Neuron (in vitro differentiated cells): ENCODE results near the gene MYDGF.
"Not testable (repeated sequence)": the region's sequence is repeated elsewhere in the genome, so short reads cannot be mapped to it uniquely, and the experiment has no call there.

Experiments
- H2AFZ ChIP-seq: one replicate; pipeline ENCODE4 v1.6.1; 2013; ENCODE audit warnings: low read depth, mild to moderate bottlenecking, inconsistent platforms, low read length, moderate library complexity
- H3K27me3 ChIP-seq: one replicate; pipeline ENCODE4 v1.6.1; 2013; ENCODE audit warnings: low read length; ENCODE audit not compliant: insufficient read depth
- H3K36me3 ChIP-seq: one replicate; pipeline ENCODE4 v1.6.1; 2013; ENCODE audit warnings: low read length; ENCODE audit not compliant: insufficient read depth
- H3K4me1 ChIP-seq: one replicate; pipeline ENCODE4 v1.6.1; 2013; ENCODE audit warnings: low read length; ENCODE audit not compliant: insufficient read depth
- H3K4me3 ChIP-seq: 2 replicates; pipeline ENCODE4 v1.5.1; 2013; ENCODE audit warnings: mild to moderate bottlenecking, low read length, moderate library complexity
- H3K9me3 ChIP-seq: one replicate; pipeline ENCODE4 v1.6.1; 2013; ENCODE audit warnings: low read length

The MYDGF gene

DNA sequence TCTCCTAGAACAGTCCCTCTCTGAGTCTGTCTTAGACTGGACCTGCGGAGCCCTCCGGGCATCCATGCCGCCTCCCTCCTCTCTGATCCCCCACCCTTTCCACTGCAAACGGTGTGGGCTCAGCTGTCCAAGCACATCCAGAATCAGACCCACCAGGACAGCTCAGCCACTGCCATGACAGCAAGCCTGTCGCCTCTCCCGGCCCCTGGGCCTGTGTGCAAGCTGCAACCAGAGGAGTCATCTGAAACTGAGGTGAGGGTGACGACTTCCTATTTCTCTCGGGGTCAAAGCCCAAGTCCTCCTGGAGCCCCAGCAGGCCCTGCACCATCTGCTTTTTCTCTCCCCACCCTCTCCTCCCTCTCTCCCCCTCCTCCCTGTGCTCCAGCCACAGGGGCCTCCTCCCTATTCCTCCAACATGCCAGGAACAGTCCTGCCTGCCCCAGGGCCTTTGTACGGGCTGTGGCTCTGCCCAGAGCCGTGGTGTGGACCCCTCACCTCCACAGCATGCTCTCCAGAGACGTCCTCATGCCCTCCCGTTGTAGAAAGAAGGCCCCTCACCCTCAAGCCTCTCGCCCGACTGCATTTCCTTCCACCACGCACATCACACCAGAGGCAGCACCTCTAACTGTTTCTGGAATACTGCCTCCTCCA lies 23.5 kb upstream of the MYDGF start:
- no peak overlapping the region for H2AFZ ChIP-seq
- H3K9me3 ChIP-seq, result no peaks in the 10 kb centered on the region
- H3K36me3 ChIP-seq, result peaks cover 72% of the 10 kb centered on the region
- no peak overlapping the region for H3K4me3 ChIP-seq
- H3K27me3 ChIP-seq, result no peaks in the 10 kb centered on the region
- H3K4me1 ChIP-seq, result no peaks in the 10 kb centered on the region

DNA sequence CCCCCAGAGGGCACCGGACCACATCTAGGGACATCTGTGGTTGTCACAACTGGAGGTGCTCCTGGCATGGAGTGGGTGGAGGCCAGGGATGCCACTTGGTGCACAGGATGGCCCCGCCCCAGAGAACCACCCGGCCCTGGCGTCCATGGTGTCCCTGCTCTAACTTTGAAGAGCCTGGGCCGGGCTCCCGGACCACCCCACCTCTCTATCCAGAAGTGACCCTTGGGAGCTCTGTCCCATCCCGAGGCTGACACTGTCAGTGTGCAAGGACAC lies 22.9 kb upstream of the MYDGF start:
- H3K4me3 ChIP-seq, result no peak overlapping the region
- H3K4me1 ChIP-seq, result no peaks in the 10 kb centered on the region
- H3K27me3 ChIP-seq, result no peaks in the 10 kb centered on the region
- H2AFZ ChIP-seq, result no peak overlapping the region
- H3K9me3 ChIP-seq, result no peaks in the 10 kb centered on the region
- peaks cover 71% of the 10 kb centered on the region for H3K36me3 ChIP-seq

DNA sequence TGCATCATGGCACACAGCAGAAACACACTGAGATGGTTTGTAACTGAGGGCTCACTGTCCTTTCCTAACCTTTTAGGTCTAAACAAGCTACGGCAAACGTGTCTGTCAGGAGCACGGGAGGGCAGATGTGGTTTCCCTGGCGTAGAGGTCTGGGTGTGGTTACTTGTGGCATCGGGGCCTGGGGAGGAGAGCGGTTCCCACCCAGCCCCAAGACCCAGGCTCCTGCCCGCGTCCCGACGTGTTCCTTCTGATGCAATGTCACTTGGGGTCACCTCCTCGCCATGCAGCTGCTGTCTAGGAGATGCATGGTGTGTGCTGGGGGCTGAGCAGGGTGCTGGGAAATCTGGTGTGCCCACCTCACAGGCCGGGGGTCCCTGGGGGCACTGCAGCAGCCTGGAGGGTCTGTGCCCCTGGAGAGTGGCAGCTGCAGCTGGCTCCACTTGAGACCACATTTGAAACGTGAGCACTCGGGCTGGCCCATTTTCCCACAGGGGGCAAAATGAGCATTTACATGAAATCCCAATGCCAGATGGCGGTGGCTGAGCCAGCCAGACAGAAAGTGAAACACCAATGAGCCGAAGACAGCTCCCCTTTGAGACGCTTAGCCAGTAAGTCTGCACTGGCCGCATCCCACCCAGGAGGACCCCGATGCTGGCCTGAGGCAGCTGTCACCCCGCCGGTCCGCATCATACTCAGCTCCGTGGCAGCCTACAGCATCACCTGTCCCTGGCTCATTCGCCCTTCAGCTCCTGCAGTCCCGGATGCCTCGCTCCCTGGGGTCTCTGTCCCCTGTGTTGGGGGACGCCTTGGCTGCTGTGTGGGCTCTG lies 22.3 kb upstream of the MYDGF start:
- Histone ChIP-seq H3K4me1 (no peaks in the 10 kb centered on the region), H3K9me3 (no peaks in the 10 kb centered on the region), H3K27me3 (no peaks in the 10 kb centered on the region), H3K36me3 (peaks cover 72% of the 10 kb centered on the region), H3K4me3 (no peak overlapping the region), H2AFZ (no peak overlapping the region)

DNA sequence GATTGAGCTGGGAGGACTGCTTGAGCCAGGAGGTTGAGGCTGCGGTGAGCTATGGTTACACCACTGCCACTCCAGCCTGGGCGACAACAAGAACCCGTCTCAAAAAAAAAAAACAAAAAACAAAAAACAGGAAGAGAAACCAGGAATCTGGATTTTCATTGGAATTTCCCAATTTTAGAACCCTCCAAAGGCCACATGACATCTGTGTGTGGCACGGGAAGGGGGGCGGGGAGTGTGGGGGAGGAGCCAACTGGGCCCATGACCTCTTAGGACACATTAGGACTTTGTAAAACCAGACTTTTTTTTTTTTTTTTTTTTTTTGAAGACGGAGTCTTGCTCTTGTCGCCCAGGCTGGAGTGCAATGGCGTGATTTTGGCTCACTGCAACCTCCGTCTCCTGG lies 21.2 kb upstream of the MYDGF start:
- H2AFZ ChIP-seq, result no peak overlapping the region
- H3K4me3 ChIP-seq, result no peak overlapping the region
- no peaks in the 10 kb centered on the region for H3K9me3 ChIP-seq
- H3K4me1 ChIP-seq, result no peaks in the 10 kb centered on the region
- no peaks in the 10 kb centered on the region for H3K27me3 ChIP-seq
- H3K36me3 ChIP-seq, result peaks cover 71% of the 10 kb centered on the region

DNA sequence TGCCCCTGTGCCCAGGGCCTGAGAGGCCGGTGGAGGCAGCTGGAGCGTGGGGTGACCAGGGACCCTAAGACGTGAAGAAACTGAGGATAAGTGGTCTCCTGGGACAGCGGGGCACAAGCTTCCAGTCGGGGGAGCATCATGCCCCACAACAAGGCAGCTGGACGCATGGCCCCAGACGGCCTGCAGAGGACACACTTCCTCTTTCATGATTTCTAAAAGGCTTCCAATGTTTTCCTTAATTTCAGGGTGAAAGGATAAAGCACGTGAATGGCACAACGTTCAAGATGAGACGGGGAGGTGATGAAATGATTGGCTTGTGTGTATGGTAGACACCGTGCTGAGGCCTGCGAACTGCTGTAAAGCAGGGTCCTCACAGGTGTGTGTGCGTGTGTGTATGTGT lies 20.2 kb upstream of the MYDGF start:
- no peaks in the 10 kb centered on the region for H3K27me3 ChIP-seq
- no peaks in the 10 kb centered on the region for H3K9me3 ChIP-seq
- H3K4me1 ChIP-seq, result no peaks in the 10 kb centered on the region
- no peak overlapping the region for H2AFZ ChIP-seq
- H3K4me3 ChIP-seq, result no peak overlapping the region
- peaks cover 71% of the 10 kb centered on the region for H3K36me3 ChIP-seq

DNA sequence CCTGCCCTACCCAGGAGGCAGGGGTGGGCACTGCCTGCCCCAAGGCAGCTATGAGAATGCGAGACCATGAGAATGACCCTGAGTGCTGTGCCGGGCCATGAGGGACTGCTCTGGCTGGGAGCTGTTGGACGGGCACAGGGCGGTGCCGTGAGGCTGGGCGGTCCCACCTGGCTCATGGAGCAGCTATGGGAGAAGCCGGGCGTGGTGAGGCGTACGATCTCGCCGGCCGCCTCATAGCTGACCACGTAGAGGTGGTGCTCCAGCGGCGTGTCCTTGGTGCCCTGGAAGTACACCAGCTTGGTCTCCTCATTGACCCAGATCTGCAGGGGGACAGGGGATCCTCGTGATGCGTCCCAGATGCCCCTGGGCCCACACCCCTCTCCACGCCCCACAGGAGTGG lies 19.3 kb upstream of the MYDGF start:
- no peak overlapping the region for H3K4me3 ChIP-seq
- H3K36me3 ChIP-seq, result peaks cover 70% of the 10 kb centered on the region
- no peak overlapping the region for H2AFZ ChIP-seq
- no peaks in the 10 kb centered on the region for H3K27me3 ChIP-seq
- H3K9me3 ChIP-seq, result no peaks in the 10 kb centered on the region
- no peaks in the 10 kb centered on the region for H3K4me1 ChIP-seq

DNA sequence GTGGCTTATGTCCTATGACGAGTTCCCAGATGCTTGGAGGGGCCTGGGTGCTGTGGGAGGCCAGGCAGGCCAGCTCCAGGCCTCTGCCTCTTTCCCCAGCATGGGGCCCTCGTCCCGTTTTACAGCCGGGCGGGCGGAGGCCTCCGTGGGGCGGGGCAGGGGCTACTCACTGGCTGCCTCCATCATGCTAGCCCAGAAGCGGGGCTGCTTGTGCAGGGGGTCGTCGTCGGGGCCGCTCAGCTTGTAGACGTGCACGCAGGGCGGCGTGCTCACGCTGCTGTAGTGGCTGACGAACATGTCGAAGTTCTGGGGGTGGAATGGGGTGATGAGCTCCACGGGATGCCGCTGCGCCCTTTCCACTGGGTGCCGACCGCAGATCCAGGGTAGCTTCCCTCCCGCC lies 18.4 kb upstream of the MYDGF start:
- H3K4me3 ChIP-seq, result no peak overlapping the region
- H2AFZ ChIP-seq, result no peak overlapping the region
- no peaks in the 10 kb centered on the region for H3K27me3 ChIP-seq

DNA sequence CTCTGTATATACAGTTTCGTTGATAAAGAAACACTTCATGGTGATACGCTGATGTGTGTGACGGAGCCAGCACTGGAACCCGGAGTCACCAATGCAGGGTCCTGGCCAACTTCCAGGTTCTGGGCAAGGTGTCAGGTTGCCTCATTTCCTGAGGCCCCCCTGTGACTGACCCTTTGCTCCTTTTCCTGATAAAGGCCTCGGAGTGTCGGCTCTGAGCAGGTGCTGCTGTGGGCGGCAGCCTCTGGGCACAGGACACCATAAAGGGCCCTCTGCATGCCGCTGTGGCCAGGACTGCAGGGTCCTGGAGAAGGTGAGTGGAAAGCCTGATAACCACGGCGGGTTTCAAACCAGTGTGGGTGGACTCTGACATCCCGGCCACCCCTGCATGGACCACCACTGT lies 17.3 kb upstream of the MYDGF start:
- Histone ChIP-seq H3K9me3 (no peaks in the 10 kb centered on the region), H3K36me3 (peaks cover 63% of the 10 kb centered on the region), H3K27me3 (no peaks in the 10 kb centered on the region), H3K4me3 (no peak overlapping the region), H3K4me1 (no peaks in the 10 kb centered on the region), H2AFZ (no peak overlapping the region)

More for the DNA sequence above, 18.4 kb upstream of the MYDGF start:
- Histone ChIP-seq H3K4me1 (no peaks in the 10 kb centered on the region), H3K36me3 (peaks cover 64% of the 10 kb centered on the region), H3K9me3 (no peaks in the 10 kb centered on the region)

DNA sequence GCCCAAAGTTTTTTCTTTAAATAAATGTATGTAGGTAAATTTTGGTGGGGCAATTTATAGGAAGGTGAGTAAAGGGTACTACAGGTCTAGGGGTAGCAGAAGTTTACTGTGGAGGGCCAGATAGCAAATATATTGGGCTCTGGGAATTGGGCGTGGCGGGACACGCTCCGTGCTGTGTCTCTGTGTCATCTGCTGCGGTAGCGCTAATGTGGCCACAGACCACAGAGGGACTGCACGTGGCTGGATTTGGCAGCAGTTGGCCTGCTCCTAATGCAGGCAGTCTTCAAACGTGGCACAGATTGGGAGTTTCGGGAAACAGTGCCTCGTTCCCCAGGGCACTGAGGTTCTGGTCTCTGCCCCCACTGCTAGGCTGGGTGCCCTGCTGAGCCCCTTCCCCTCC lies 16.6 kb upstream of the MYDGF start:
- H2AFZ ChIP-seq, result no peak overlapping the region
- H3K27me3 ChIP-seq, result no peaks in the 10 kb centered on the region
- no peak overlapping the region for H3K4me3 ChIP-seq
- no peaks in the 10 kb centered on the region for H3K9me3 ChIP-seq
- peaks cover 63% of the 10 kb centered on the region for H3K36me3 ChIP-seq
- H3K4me1 ChIP-seq, result no peaks in the 10 kb centered on the region

DNA sequence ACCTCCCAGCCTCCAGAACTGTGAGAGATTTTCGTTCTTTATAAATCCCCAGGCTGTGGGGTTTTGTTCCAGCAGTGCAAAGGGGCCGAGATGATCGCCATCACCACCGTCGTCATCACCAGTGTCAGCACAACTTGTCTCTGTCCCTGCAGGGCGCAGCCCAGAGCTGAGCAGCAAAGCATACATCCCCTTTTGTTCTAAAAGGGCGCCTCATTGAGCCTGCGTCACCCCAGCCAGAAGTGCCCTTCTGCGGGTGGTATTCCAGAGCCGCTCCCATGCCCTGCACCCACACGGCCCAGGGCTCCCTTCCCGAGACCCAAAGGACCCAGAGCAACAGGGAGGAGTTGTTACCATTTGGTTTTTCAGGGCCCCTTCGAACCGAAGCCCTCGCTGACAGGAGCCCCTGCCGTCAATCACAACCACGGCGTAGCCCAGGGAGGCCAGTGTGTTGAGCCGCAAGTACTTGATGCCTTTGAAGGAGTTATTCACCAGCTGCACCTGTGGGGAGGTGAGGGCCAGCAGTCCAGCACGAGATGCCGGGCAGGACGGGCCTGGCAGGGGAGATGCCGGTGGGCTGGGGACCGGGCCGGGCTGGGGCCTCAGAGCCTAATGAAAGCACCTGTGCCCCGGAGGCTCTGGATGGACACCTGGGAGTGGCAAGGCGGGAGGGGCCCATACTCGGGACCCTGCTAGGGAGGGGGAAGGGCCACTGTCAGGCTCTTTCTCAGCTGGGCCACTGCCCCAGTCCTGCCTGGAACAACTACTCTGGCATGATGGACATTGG lies 14.4 kb upstream of the MYDGF start:
- no peaks in the 10 kb centered on the region for H3K9me3 ChIP-seq
- no peak overlapping the region for H3K4me3 ChIP-seq
- no peak overlapping the region for H2AFZ ChIP-seq
- no peaks in the 10 kb centered on the region for H3K27me3 ChIP-seq
- peaks cover 61% of the 10 kb centered on the region for H3K36me3 ChIP-seq
- H3K4me1 ChIP-seq, result no peaks in the 10 kb centered on the region

DNA sequence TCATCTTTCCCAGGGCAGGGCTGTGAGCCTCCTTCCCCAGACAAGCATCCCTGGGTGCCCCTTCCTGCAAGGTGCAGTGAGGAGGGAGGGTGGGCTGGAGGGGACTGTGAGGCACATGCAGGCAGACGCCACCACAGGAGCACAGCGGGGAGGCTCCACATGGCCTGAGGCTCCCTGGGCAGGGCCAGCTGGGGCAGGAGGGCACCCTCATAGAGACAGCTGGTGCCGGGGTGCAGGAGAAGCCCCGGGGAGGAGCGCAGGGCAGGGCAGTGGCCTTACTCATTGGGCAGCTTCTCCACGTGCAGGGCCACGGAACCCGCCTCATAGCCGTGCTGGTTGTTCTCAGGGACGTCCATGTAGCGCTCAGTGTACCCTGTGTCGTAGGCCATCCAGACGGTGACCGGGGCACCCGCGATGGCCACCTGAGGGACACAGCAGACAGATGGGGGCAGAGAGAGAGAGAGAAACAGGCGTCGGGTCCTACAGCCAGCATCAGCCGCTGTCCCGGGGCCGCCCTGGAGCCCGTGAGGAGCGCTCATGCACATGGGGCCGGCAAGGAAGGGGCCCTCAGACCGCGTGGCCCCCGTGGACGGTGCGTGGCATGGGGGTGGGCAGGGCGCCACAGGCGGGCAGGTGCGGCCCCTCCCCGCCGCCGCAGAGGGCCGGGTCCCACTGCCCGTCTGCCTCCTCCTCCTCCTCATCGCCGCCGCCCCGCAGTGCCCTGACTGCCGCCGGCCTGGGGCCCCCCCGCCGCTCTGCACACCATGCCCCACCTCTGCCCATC lies 12.5 kb upstream of the MYDGF start:
- Histone ChIP-seq H2AFZ (no peak overlapping the region), H3K4me3 (no peak overlapping the region), H3K4me1 (no peaks in the 10 kb centered on the region), H3K36me3 (peaks cover 60% of the 10 kb centered on the region), H3K27me3 (no peaks in the 10 kb centered on the region), H3K9me3 (no peaks in the 10 kb centered on the region)

DNA sequence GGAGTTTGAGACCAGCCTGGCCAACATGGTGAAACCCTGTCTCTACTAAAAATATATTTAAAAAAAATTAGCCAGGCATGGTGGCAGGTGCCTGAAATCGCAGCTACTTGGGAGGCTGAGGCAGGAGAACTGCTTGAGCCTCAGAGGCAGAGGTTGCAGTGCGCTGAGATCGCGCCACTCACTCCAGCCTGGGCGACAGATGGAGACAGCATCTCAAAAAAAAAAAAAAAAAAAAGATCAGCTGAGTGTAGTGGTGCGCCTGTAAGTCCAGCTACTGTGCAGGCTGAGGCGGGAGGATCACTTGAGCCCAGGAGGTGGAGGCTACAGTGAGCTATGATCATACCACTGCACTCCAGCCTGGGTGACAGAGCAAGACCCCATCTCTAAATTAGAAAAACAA lies 9.9 kb upstream of the MYDGF start:
- not testable (repeated sequence) for H3K9me3 ChIP-seq, H2AFZ ChIP-seq, H3K4me3 ChIP-seq, H3K27me3 ChIP-seq, H3K4me1 ChIP-seq
- peaks cover 60% of the 10 kb centered on the region for H3K36me3 ChIP-seq
